SK-N-SH treated with all-trans-retinoic acid at 6 μM for 48 hours (cell line): Measurements from ENCODE around the gene RNH1.

ENCODE experiments used
- ARNTL ChIP-seq: fragments of 450-650 bp; formaldehyde crosslinking; IDR thresholded peaks from 2 replicates; pipeline ENCODE4 v1.5.0; 2020; ENCODE audit warnings: low read depth, mild to moderate bottlenecking, moderate library complexity, borderline replicate concordance
- ESRRG ChIP-seq: fragments of 250-450 bp; sonication (Bioruptor Pico); IDR thresholded peaks from 2 replicates; pipeline ENCODE4 v1.6.1; 2021; ENCODE audit warnings: mild to moderate bottlenecking
- GLIS3 ChIP-seq: fragments of 250-450 bp; sonication (Bioruptor Pico); IDR thresholded peaks from 2 replicates; pipeline ENCODE4 v1.5.0; 2020; ENCODE audit warnings: mild to moderate bottlenecking, moderate library complexity
- ISL1 ChIP-seq: fragments of 250-450 bp; sonication (Bioruptor Pico); IDR thresholded peaks from 2 replicates; pipeline ENCODE4 v2.1.2; 2022; ENCODE audit warnings: mild to moderate bottlenecking, moderate library complexity
- PPARA ChIP-seq: fragments of 250-450 bp; sonication (Bioruptor Pico); IDR thresholded peaks from 2 replicates; pipeline ENCODE4 v1.5.0; 2020; ENCODE audit warnings: mild to moderate bottlenecking, borderline replicate concordance
- SNAI2 ChIP-seq: fragments of 250-450 bp; sonication (Bioruptor Pico); IDR thresholded peaks from 2 replicates; pipeline ENCODE4 v1.5.0; 2020; ENCODE audit warnings: mild to moderate bottlenecking, moderate library complexity
- ZFP30 ChIP-seq: fragments of 450-650 bp; formaldehyde crosslinking; IDR thresholded peaks from 2 replicates; pipeline ENCODE4 v1.5.0; 2022; ENCODE audit warnings: mild to moderate bottlenecking, moderate library complexity
- TF ChIP-seq, protein P1 (sequence below): fragments of 250-450 bp; sonication (Bioruptor Pico); IDR thresholded peaks from 2 replicates; pipeline ENCODE4 v1.8.0; 2020; ENCODE audit warnings: mild to moderate bottlenecking, moderate library complexity, borderline replicate concordance
- TF ChIP-seq, protein P2 (sequence below): fragments of 250-450 bp; sonication (Bioruptor Pico); IDR thresholded peaks from 2 replicates; pipeline ENCODE4 v1.5.0; 2020; ENCODE audit warnings: mild to moderate bottlenecking, moderate library complexity
- TF ChIP-seq, protein P3 (sequence below): fragments of 250-450 bp; sonication (Bioruptor Pico); IDR thresholded peaks from 2 replicates; pipeline ENCODE4 v1.8.0; 2021; ENCODE audit warnings: low read depth, mild to moderate bottlenecking, moderate library complexity, borderline replicate concordance

DNA sequence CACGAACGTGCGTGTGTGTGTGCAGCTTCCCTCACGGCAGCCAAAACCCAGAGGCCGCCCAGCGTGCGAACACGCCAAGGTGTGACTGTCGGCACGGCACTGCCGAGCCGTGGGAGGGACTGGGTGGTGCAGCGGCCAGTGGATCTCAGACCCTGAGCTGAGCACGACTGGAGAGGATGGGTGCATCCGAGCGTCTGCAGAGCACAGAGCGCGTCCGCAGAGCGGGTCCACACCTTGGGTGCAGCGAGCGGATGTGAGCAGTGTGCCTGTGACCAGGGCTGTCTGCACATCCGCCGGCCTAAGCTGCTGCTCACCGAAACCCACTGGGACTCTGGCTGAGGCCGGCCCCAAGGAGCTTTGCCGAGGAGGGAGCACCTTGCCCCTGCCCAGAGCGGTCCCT lies 34.2 kb downstream of the RNH1 start:
- TF ChIP-seq ISL1 (CRISPR knock-in tag) (no peak), PPARA (CRISPR knock-in tag) (no peak), ZFP30 (no peak), SNAI2 (CRISPR knock-in tag) (no peak), ARNTL (CRISPR knock-in tag) (no peak), ESRRG (no peak), GLIS3 (CRISPR knock-in tag) (no peak)
- TF ChIP-seq, protein P1, sequence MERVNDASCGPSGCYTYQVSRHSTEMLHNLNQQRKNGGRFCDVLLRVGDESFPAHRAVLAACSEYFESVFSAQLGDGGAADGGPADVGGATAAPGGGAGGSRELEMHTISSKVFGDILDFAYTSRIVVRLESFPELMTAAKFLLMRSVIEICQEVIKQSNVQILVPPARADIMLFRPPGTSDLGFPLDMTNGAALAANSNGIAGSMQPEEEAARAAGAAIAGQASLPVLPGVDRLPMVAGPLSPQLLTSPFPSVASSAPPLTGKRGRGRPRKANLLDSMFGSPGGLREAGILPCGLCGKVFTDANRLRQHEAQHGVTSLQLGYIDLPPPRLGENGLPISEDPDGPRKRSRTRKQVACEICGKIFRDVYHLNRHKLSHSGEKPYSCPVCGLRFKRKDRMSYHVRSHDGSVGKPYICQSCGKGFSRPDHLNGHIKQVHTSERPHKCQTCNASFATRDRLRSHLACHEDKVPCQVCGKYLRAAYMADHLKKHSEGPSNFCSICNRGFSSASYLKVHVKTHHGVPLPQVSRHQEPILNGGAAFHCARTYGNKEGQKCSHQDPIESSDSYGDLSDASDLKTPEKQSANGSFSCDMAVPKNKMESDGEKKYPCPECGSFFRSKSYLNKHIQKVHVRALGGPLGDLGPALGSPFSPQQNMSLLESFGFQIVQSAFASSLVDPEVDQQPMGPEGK (CRISPR knock-in tag): no peak
- TF ChIP-seq, protein P2, sequence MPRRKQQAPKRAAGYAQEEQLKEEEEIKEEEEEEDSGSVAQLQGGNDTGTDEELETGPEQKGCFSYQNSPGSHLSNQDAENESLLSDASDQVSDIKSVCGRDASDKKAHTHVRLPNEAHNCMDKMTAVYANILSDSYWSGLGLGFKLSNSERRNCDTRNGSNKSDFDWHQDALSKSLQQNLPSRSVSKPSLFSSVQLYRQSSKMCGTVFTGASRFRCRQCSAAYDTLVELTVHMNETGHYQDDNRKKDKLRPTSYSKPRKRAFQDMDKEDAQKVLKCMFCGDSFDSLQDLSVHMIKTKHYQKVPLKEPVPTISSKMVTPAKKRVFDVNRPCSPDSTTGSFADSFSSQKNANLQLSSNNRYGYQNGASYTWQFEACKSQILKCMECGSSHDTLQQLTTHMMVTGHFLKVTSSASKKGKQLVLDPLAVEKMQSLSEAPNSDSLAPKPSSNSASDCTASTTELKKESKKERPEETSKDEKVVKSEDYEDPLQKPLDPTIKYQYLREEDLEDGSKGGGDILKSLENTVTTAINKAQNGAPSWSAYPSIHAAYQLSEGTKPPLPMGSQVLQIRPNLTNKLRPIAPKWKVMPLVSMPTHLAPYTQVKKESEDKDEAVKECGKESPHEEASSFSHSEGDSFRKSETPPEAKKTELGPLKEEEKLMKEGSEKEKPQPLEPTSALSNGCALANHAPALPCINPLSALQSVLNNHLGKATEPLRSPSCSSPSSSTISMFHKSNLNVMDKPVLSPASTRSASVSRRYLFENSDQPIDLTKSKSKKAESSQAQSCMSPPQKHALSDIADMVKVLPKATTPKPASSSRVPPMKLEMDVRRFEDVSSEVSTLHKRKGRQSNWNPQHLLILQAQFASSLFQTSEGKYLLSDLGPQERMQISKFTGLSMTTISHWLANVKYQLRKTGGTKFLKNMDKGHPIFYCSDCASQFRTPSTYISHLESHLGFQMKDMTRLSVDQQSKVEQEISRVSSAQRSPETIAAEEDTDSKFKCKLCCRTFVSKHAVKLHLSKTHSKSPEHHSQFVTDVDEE (CRISPR knock-in tag): no peak
- TF ChIP-seq, protein P3, sequence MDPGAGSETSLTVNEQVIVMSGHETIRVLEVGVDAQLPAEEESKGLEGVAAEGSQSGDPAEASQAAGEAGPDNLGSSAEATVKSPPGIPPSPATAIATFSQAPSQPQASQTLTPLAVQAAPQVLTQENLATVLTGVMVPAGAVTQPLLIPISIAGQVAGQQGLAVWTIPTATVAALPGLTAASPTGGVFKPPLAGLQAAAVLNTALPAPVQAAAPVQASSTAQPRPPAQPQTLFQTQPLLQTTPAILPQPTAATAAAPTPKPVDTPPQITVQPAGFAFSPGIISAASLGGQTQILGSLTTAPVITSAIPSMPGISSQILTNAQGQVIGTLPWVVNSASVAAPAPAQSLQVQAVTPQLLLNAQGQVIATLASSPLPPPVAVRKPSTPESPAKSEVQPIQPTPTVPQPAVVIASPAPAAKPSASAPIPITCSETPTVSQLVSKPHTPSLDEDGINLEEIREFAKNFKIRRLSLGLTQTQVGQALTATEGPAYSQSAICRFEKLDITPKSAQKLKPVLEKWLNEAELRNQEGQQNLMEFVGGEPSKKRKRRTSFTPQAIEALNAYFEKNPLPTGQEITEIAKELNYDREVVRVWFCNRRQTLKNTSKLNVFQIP (CRISPR knock-in tag): no peak
